CD4-positive, alpha-beta T cell treated with Interleukin-4 for 1 hour (primary cell): Measurements from ENCODE around the gene MAGT1.
"Not testable (repeated sequence)": the region's sequence is repeated elsewhere in the genome, so short reads cannot be mapped to it uniquely, and the experiment has no call there.

Source experiments
- DNase-seq, 2 donors: peaks; one replicate each; pipeline ENCODE4 v3.0.0-alpha.2; 2020 to 2022

MAGT1 gene

DNA sequence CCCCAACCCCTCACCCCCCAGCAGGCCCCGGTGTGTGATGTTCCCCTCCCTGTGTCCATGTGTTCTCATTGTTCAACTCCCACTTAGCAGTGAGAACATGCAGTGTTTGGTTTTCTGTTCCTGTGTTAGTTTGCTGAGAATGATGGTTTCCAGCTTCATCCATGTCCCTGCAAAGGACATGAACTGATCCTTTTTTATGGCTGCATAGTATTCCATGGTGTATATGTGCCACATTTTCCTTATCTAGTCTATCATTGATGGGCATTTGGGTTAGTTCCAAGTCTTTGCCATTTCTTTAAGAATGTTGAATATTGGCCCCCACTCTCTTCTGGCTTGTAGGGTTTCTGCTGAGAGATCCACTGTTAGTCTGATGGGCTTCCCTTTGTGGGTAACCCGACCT is 73.2 kb downstream of the MAGT1 start:
- not testable (repeated sequence) for DNase-seq

DNA sequence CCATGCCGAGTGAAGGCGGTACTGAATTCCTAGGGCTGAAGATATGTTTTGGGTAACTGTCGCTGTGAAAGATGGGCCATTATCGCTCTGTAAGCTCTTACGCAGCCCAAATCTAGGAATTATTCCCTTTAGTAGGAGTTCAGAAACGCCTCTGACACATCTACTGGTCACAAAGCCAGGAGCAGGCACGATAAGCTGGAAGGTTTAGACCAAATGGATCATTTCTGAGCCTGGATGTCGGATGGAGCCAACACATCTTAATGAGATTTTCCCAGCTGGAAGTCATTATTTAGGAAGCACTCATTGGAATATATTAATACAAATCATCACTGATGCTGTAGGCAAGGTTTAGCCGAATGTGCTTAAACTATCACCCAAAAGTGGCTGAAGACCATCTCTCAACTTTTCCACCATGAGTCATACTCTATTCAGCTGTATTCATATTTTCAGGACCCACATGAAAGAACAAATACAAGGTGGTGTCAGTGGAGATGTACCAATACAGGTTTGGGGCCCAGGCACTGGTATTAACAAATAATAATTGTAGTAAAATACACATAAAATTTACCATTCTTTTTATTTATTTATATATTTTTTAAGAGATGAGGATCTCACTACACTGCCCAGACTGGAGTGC is 75.0 kb downstream of the MAGT1 start:
- no peak for DNase-seq

DNA sequence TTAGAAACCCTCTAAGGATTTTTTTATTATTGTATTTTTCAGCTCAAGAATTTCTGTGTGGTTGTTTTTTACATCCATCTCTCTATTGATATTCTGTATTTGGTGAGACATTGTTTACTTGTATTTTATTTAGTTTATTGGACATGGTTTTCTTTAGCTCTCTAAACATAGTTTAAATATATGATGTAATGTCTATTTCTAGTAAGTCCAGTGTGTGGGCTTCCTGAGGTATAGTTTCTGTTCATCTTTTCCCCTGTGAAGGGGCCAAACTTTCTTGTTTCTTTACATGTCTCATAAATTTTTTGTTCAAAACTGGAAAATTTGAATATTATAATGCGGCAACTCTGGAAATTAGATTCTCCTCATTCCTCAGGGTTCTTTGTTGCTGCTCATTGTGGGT is 81.0 kb downstream of the MAGT1 start:
- no peak for DNase-seq

DNA sequence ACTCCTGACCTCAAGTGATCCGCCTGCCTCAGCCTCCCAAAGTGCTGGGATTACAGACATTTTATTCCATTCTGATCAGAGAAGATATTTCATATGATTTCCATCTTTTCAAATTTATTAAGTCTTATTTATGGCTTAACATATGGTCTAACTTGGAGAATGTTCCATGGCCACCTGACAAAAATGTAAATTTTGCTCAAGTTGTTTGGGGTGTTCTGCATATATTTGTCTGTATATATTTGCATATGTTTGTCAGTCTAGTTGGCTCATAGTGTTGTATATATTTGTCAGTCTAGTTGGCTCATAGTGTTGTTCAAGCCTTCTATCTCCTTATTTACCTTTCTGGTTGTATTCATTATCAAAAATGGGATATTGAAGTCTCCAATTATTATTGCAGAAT is 93.0 kb downstream of the MAGT1 start:
- no peak for DNase-seq

DNA sequence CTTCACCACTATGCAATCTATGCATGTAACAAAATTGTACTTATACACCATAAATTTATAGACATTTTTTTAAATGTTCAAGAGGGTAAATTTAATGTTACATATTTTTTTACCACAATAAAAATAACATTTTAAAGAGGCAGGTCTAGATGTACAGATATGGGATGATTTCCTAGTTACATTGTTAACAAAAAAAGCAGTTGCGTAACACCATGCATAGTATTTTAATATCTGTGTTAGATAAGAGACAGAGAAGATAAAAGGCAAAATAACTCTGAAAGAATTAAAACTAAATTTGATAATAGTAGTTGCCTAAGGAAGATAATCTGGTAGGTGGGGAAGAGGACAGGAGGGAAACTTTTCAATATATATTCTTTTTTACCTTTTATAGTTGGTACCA is 100.1 kb downstream of the MAGT1 start:
- DNase-seq: no peak

DNA sequence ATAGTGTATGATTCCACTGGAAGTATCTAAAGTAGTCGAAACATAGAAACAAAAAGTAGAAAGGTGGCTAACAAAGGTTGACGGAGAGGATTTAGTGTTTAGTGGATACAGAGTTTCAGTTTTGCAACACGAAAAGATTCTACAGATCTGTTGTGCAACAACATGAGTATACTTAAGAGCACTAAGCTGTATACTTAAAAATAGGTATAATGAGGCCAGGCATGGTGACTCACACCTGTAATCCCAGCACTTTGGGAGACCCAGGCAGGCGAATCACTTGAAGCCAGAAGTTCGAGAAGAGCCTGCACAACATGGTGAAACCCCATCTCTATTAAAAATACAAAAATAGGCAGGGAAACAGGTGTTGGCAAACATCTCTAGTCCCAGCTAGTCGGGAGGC is 101.3 kb downstream of the MAGT1 start:
- DNase-seq: no peak

DNA sequence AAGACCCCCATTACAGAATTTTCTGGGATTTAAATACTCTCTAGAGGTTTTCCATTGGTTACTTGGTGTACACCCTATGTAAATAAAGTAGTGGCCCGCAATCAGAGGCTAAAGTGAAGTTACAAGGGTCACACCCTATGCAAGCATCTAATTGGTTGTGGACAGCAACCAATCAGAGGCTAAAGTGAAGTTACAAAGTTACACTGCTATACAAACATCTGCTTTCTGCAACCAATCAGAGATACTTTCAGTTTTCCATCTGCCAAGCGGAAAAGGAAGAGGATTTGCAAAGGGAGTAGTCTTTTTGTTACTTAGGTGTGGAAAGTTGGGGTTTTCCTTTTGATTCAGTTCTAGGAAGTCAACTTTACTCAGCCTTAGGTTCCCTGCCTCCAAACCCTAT is 107.2 kb downstream of the MAGT1 start:
- peak; percentile 21 to 78 for DNase-seq

DNA sequence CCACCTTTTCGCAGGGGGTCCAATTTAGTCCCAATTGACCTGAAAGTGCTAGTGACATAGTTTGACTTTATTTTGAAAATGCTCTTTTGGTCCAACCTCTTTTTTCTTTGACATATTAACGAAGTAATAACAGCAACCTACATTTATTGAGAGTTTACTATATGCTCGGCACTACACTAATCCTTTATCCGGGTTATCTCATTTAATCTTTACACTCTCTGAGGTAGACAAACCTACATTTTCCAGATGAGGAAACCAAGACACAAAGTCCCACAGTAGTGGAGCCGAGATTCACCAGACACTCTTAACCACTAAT is 108.9 kb downstream of the MAGT1 start:
- DNase-seq: no peak

DNA sequence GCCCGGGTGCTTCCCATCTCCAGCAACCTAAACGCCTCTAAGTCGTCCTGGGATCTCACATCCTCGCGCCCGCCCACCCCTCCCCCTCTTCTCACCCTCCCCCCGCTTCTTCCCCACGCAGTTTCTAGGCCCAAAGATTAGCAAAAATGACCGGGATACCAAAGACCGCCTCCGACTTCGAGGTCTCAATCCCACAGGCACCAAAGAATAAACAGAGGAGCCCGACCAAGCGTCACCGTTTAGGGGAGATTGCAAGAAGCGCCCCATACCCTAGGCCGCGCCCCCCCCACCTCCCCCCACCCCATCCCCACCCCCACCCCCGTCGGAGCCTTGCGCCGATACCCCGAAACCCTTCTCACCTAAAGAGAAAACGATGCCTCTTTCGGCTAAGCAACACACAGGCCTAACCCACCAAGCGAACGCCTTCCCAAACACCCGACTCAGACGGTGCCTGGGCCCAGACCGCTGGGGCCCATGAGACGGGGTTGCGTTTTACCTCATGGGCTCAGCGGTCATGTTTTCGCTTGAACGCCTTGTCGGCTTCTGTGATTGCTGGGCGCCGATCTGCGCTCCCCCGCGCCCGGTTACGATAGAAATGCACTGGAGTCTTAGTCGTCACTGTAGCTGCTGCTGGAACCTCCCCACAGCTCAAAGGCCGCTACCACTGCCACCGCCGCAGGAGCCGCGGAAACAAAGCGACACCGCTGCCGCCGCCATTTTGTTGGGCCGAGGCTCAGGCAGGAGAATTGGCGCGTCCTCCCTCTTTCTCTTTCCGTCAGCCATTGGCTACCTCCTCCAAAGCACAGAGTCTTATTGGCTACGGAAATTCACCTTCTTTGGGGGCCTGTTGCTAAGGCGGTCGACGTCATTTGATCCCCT is 109.5 kb downstream of the MAGT1 start, which contains the start of gene ATRX:
Gene ATRX, minus strand, starts transcription at position 731 of the 879 bp plus-strand sequence. Its CDS starts 215 bp downstream, at position 516.
- peak; percentile 84 to 87 for DNase-seq

DNA sequence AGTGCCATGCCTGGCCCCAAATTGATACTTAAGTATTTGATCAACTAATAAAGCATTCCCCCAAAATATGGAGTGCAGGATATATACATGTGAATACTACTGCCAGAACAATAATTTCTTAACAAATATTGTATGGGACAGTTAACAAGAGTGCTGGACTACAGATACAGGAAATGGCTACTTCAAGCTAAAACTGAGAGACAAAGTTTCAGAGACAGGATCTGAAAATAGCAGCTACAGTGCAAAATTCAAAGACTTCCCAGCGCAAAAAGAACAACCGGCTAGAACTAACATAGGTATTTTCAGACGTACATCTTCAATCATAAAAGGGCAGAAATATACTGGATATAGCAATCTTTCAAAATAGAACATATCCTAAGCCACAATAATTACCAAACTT is 115.5 kb downstream of the MAGT1 start:
- DNase-seq: no peak

DNA sequence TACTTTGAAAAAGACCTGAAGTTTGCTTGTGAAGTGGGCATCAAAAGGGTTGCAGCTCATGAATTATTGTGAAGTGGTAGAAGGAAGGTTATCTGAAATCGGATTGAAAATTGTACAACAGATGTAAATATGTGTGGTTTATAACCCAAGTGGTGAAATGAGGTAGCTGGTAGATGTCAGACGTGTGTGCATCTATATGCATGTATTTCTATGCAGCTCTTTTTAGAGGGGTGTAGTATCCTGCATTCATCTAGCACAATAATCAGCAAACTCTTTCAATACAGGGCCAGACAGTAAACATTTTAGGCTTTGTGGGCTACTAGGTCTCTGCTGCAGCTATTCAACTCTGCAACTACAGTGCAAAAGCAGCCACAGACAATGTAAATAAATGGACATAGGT is 118.6 kb downstream of the MAGT1 start:
- DNase-seq: no peak
